ENCODE results near the gene CEP135.

Gene CEP135

GRCh38 chr4:56048383-56048701 is 99.6 kb downstream of the CEP135 start:
- H3K4me2 ChIP-seq, result peak overlapping the region; percentile 94
- peak overlapping the region; percentile 32; the same call in 1 of the 2 replicates for H3K27ac ChIP-seq
- no peaks in the 10 kb centered on the region for H3K27me3 ChIP-seq (ENCODE audit: insufficient read depth, low read depth)
- H4K20me1 ChIP-seq (ENCODE audit: insufficient read depth), result no peaks in the 10 kb centered on the region
- H3K4me3 ChIP-seq (IDR thresholded peaks at IDR 0.05; ENCODE audit: insufficient read depth, low read depth, low read length), result no peak overlapping the region
- peaks cover 6% of the 10 kb centered on the region; the same call in 1 of the 2 replicates for H3K79me2 ChIP-seq (ENCODE audit: insufficient read depth, low read depth)
- H3K4me1 ChIP-seq (ENCODE audit: low read depth, poor library complexity, severe bottlenecking), result peaks cover 18% of the 10 kb centered on the region
- peak overlapping the region; percentile 99 for H2AFZ ChIP-seq (ENCODE audit: low read depth)
- no peak for TF ChIP-seq CTCF (conservative IDR thresholded peaks at IDR 0.05; ENCODE audit: low read depth, low read length)
- H3K36me3 ChIP-seq (ENCODE audit: insufficient read depth), result no peaks in the 10 kb centered on the region
- peak overlapping the region; percentile 76; the same call in 1 of the 2 replicates for H3K9ac ChIP-seq

- Histone ChIP-seq H3K27ac (peak overlapping the region; percentile 44), H3K36me3 (ENCODE audit: insufficient read depth) (no peaks in the 10 kb centered on the region), H3K4me3 (IDR thresholded peaks at IDR 0.05; ENCODE audit: insufficient read depth, low read depth, low read length) (peak overlapping the region; percentile 91), H3K27me3 (ENCODE audit: insufficient read depth, low read depth) (no peaks in the 10 kb centered on the region), H2AFZ (ENCODE audit: low read depth) (peak overlapping the region; percentile 99), H3K79me2 (ENCODE audit: insufficient read depth, low read depth) (peaks cover 6% of the 10 kb centered on the region; the same call in 1 of the 2 replicates), H4K20me1 (ENCODE audit: insufficient read depth) (no peaks in the 10 kb centered on the region), H3K4me2 (peak overlapping the region; percentile 94), H3K9ac (peak overlapping the region; percentile 76), H3K4me1 (ENCODE audit: low read depth, poor library complexity, severe bottlenecking) (peaks cover 18% of the 10 kb centered on the region)
- no peak for TF ChIP-seq CTCF (conservative IDR thresholded peaks at IDR 0.05; ENCODE audit: low read depth, low read length)
These were observed 100.1 kb downstream of the CEP135 start for GRCh38 chr4:56048702-56049431.

GRCh38 chr4:56050625-56051024 is 101.9 kb downstream of the CEP135 start:
- Histone ChIP-seq H3K4me3 (IDR thresholded peaks at IDR 0.05; ENCODE audit: insufficient read depth, low read depth, low read length) (no peak overlapping the region), H3K4me2 (peak overlapping the region; percentile 85), H3K36me3 (ENCODE audit: insufficient read depth) (no peaks in the 10 kb centered on the region), H3K4me1 (ENCODE audit: low read depth, poor library complexity, severe bottlenecking) (peaks cover 12% of the 10 kb centered on the region), H2AFZ (ENCODE audit: low read depth) (no peak overlapping the region), H3K27me3 (ENCODE audit: insufficient read depth, low read depth) (no peaks in the 10 kb centered on the region), H3K9ac (peak overlapping the region; percentile 76; the same call in 1 of the 2 replicates), H3K79me2 (ENCODE audit: insufficient read depth, low read depth) (peaks cover 6% of the 10 kb centered on the region; the same call in 1 of the 2 replicates), H3K27ac (no peak overlapping the region), H4K20me1 (ENCODE audit: insufficient read depth) (no peaks in the 10 kb centered on the region)
- TF ChIP-seq CTCF (conservative IDR thresholded peaks at IDR 0.05; ENCODE audit: low read depth, low read length), result no peak

GRCh38 chr4:56051029-56051709 is 102.4 kb downstream of the CEP135 start:
- H3K9ac ChIP-seq, result no peak overlapping the region
- no peak for TF ChIP-seq CTCF (conservative IDR thresholded peaks at IDR 0.05; ENCODE audit: low read depth, low read length)
- H4K20me1 ChIP-seq (ENCODE audit: insufficient read depth), result no peaks in the 10 kb centered on the region
- no peaks in the 10 kb centered on the region for H3K36me3 ChIP-seq (ENCODE audit: insufficient read depth)
- H3K79me2 ChIP-seq (ENCODE audit: insufficient read depth, low read depth), result peaks cover 6% of the 10 kb centered on the region; the same call in 1 of the 2 replicates
- H3K27ac ChIP-seq, result no peak overlapping the region
- no peak overlapping the region; the same call in 1 of the 2 replicates for H3K4me2 ChIP-seq
- no peak overlapping the region for H3K4me3 ChIP-seq (IDR thresholded peaks at IDR 0.05; ENCODE audit: insufficient read depth, low read depth, low read length)
- H3K4me1 ChIP-seq (ENCODE audit: low read depth, poor library complexity, severe bottlenecking), result peaks cover 12% of the 10 kb centered on the region
- H2AFZ ChIP-seq (ENCODE audit: low read depth), result no peak overlapping the region
- no peaks in the 10 kb centered on the region for H3K27me3 ChIP-seq (ENCODE audit: insufficient read depth, low read depth)
